Measurements from ENCODE around the gene PSMB1.
"Not testable (repeated sequence)": the region's sequence is repeated elsewhere in the genome, so short reads cannot be mapped to it uniquely, and the experiment has no call there.

PSMB1 gene

DNA sequence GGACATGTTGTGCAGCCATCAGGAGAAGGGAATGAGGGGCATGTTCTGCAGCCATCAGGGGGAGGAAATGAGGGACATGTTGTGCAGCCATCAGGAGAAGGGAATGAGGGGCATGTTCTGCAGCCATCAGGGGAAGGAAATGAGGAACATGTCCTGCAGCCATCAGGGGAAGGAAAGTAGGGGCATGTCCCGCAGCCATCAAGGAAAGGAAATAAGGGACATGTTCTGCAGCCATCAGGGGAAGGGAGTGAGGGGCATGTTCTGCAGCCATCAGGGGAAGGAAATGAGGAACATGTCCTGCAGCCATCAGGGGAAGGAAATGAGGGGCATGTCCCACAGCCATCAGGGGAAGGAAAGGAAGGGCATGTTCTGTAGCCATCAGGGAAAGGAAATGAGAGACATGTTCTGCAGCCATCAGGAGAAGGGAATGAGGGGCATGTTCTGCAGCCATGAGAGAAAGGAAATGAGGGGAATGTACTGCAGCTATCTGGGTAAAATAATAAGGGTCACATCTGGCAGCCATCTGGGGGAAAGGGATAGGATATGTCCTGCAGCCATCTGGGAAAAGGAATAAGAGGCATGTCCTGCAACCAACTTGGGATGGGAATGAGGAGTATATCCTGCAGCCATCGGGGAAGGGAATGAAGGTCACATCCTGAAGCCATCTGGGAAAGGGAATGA lies 50.2 kb downstream of the PSMB1 start:
- not testable (repeated sequence) for DNase-seq (ENCODE audit: low read depth, low spot score)

DNA sequence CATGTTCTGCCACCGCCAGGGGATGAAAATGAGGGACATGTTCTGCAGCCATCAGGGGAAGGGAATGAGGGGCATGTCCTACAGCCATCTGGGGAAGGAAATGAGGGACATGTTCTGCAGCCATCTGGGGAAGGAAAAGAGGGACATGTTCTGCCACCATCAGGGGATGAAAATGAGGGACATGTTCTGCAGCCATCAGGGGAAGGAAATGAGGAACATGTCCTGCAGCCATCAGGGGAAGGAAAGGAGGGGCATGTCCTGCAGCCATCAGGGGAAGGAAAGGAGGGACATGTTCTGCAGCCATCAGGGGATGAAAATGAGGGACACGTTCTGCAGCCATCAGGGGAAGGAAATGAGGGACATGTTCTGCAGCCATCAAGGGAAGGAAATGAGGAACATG lies 50.8 kb downstream of the PSMB1 start:
- not testable (repeated sequence) for DNase-seq (ENCODE audit: low read depth, low spot score)

DNA sequence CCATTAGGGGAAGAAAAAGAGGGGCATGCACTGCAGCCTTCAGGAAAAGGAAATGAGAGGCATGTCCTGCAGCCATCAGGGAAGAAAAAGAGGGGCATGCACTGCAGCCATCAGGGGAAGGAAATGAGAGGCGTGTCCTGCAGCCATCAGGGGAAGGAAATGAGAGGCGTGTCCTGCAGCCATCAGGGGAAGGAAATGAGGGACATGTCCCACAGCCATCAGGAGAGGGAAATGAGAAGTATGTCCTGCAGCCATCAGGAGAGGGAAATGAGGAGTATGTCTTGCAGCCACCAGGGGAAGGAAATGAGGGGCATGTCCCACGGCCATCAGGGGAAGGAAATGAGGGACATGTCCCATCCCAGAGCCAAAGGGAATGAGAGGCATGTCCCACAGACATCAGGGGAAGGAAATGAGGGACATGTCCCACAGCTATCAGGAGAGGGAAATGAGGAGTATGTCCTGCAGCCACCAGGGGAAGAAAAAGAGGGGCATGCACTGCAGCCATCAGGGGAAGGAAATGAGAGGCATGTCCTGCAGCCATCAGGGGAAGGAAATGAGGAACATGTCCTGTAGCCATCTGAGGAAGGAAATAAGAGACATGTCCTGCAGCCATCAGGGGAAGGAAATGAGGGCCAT lies 52.0 kb downstream of the PSMB1 start:
- DNase-seq (ENCODE audit: low read depth, low spot score) = no peak

GRCh38 chr6:170497841-170498301 lies 55.2 kb downstream of the PSMB1 start:
- DNase-seq (ENCODE audit: low read depth, low spot score) = peak; percentile 94

- DNase-seq (ENCODE audit: low read depth, low spot score) = no peak
These were observed 59.8 kb downstream of the PSMB1 start for GRCh38 chr6:170493354-170493753.

GRCh38 chr6:170490259-170490658 lies 62.8 kb downstream of the PSMB1 start:
- no peak for DNase-seq (ENCODE audit: low read depth, low spot score)

DNA sequence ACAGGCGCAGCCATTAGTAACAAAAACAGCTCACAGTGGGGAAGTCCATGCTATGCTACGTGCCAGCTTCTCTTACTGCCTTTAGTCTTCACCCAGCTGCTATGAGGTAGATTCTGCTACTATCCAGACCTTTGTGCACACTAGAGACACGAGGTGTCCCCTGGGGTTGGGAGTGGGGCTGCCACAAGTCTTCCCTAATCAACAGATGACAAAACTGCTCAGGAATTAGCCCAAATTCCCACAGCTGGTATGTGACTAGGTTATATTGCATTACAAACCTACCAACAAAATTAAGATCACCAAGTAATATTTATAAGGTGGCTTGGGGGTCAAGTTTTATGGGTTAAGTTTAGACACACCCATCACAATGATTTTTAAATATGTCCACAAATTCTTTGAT lies 63.3 kb downstream of the PSMB1 start:
- DNase-seq (ENCODE audit: low read depth, low spot score) = no peak

DNA sequence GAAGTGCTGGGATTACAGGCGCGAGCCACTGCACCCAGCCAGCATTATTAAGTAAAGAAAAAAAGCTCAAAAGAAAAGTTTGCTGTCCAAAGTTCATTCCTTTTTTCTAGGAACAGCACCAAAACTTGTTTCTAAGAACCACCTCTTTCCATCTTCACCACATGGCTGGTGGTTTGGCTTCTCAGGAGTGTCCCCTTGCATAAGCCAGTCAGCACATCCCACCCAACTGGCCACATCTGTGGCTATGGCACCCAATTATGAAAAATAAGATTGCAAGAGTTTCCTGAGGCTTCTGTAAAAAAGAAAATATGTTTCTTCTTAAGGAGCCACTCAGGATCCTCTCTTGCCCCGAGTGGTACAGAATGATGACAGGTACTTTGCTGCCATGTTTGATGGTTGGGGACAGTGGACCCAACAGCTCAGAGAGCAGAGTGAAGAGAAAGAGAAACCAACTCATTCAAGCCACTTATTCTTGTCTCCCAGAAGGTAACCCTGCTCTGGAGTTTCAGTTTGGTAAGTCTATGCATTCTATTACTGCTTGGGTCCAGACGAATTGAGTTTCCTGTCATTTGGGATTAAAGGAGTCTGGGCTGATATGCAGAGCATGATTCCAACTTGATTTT lies 65.3 kb downstream of the PSMB1 start:
- DNase-seq (ENCODE audit: low read depth, low spot score) = no peak

- DNase-seq (ENCODE audit: low read depth, low spot score) = no peak
These were observed 67.9 kb downstream of the PSMB1 start for GRCh38 chr6:170485159-170485558.
